Coronary artery (tissue), 2 donors: ENCODE data around the gene PTH1R.

ENCODE experiments used
- DNase-seq: peaks from one replicate; pipeline ENCODE4 v3.0.0-alpha.2; 2017; ENCODE audit warnings: low spot score
- H3K27ac ChIP-seq, 2 donors: fragments of 200-600 bp; sonication (generic); one replicate each; pipeline ENCODE4 v1.5.1; 2016 to 2019
- H3K4me3 ChIP-seq: fragments of 200-600 bp; sonication (generic); 2 replicates; pipeline ENCODE4 v1.5.1; 2016; ENCODE audit warnings: mild to moderate bottlenecking, moderate library complexity
- CTCF ChIP-seq: fragments of 200-600 bp; sonication (generic); IDR thresholded peaks from one replicate; pipeline ENCODE4 v1.5.1; 2019; ENCODE audit warnings: antibody characterized with exemption

The PTH1R gene

GRCh38 chr3:46942076-46942475, 64.6 kb downstream of the PTH1R start:
- H3K4me3 ChIP-seq, result no peak overlapping the region
- no peak for TF ChIP-seq CTCF
- no peak for DNase-seq
- H3K27ac ChIP-seq, result no peak overlapping the region

DNA sequence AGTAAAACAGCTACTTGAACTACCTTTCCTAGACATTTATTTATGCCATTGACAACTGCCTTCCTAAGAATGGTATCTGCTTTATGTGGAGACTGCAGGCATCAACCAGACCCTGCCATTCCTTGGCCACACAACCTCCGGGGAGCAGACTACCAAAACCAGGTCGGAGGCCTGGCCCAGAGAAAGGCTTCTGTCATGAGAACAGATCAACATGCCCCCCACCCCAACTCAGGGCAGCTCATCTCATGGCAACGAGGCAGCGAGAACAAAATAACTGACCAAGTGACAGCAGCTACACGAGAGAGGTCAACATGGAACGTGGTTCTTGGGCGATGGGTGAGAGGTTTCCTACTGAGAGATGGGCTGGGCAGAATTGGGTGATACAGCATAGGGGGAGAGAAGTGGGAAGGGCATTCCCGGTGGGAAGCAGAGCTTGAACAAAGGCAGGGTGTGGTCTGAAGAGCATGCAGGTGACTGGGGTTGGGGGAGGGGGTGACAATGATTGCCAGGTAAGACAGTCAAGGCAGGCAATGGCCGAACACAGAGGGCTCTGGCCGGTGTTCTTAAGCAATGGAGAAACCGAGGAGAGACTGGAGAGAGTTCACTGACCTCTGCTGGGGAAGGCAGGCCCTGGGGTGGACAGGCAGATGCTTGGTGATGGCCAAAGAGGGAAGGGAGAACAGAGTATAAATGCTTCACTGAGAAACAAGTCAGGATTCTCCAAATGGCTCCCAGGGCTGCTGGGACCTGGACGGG, 65.1 kb downstream of the PTH1R start:
- no peak overlapping the region for H3K27ac ChIP-seq
- no peak for TF ChIP-seq CTCF
- DNase-seq, result no peak
- H3K4me3 ChIP-seq, result no peak overlapping the region

DNA sequence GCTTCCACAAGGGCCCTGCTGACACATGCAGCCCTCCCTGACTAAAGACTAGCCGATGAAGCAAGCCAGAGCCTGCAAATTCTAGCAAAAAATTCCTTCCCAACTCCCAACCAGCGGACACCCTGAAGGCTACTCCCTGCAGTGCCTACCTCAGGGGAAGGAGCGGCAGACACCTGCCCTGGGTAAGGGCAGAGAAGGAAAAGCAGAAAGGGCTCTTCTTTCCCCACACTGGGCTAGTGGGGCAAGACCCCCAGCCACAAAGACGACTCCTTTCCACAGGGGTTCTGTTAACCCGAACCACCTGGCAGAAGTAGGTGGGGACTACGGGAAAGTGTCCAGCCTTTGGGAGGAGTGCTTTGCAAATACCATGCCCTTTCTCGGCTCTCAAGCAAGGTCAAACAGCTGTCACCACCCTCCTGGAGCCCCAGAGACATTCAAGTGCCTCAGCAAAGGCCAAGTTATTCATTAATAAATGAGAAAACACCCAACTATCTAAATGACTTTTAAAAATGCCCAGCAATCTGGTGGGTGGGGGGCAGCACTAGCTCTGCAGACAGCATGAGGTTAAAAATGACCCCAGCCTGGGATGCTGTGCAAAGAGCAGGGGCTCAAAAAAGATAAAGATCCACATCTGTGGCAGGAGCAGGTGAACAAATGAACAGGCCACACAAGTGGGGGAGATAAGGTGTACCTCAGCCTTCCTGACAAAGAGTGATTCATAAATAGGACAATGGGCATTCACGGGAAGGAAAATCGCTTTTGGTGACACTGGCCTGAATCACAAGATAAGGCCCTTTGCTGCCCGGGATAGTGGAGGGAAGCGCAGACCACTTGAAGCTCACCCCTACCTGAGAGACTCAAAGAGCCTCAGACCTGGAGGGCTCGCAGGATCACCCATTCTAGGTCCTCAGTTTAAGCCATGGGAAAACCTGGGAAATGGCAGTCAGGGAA, 66.0 kb downstream of the PTH1R start:
- no peak overlapping the region for H3K27ac ChIP-seq
- no peak for TF ChIP-seq CTCF
- DNase-seq, result no peak
- H3K4me3 ChIP-seq, result no peak overlapping the region

DNA sequence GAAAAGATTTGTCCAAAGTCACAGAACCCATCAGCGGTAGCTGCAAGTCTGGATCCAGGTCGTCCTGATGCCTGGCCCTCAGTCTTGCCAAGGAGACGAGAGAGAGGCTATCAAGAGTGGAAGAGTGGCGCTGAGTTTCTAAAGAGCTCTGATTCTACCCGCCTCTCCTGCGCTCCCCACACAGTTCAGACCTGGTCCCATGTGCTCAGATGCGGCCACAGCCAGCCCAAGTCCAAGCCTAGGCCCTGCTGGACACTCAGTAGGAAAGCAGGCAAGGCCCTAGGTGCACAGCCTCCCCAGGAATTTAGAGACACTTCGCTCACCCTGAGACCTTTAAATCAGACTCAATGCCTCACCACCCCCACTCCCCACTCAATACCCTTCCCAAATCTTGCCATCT, 66.7 kb downstream of the PTH1R start:
- TF ChIP-seq CTCF, result no peak
- H3K27ac ChIP-seq, result peak overlapping the region in 1 of 2 donors; percentile 25
- no peak overlapping the region for H3K4me3 ChIP-seq
- DNase-seq, result no peak

DNA sequence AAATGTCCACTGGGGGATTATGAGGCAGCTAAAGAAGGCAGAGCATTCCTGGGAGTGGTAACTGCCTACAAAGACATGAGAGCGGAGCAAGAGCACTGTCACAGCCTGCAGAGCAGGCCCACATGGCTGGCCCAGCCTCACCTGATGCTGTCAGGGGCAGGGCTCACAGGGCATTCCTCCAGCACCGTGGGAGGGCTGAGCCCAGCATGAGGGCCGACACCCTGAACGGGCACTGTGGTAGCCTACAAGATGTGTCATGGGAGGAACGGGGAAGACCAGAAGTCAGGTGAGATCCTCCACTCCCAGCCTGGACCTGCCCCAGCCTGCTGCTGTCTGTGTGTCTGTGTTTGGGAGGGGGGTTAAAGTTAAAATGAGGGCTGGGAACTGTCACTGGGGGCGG, 68.9 kb downstream of the PTH1R start:
- H3K4me3 ChIP-seq, result no peak overlapping the region
- no peak for DNase-seq
- no peak overlapping the region for H3K27ac ChIP-seq
- TF ChIP-seq CTCF, result no peak

DNA sequence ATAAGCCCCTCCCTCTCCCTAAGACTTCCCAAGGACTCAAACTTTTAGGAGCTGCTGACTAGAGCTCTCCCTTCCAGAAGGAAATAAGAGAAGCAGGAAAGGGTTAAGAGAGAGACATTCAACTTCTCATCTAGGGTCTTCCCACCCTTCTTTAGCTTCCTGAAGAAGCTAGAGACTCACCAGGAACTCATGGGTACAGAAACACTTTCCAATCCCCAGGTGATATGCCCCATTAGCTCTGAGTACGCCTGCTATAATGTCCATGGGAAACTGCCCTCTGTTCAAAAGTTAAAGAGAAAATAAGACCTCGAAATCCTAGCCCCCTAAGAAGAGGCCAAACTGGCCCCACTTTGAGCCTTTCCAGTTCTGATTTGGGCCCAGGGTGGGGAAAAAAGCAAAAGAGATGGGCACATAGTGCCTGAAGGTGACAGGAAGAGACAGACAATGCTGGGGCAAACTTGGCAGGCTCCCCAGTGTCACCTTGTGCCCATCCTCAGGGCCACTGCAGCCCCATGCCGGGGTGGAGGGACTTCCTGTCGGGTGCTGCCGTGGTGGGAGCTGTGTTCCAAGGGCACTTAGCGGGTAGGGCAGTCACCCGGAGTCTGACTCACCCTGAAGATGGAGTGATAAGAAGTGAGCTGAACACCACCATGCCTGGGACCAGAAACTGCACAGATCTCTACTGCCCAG, 69.5 kb downstream of the PTH1R start:
- DNase-seq, result no peak
- Histone ChIP-seq H3K27ac (peak overlapping the region; percentile 28 to 33), H3K4me3 (no peak overlapping the region)
- TF ChIP-seq CTCF, result no peak
